Measurements from ENCODE around the gene ZBTB44.

Gene ZBTB44

GRCh38 chr11:130219148-130219547, 95.6 kb downstream of the ZBTB44 start:
- TF ChIP-seq CTCF (IDR thresholded peaks at IDR 0.05; ENCODE audit: borderline replicate concordance, insufficient read depth, low read depth, low read length): no peak
- no peak overlapping the region for H3K4me3 ChIP-seq (ENCODE audit: low read depth, low read length)

- TF ChIP-seq CTCF (IDR thresholded peaks at IDR 0.05; ENCODE audit: borderline replicate concordance, insufficient read depth, low read depth, low read length): no peak
Observed at GRCh38 chr11:130218501-130219070, 96.1 kb downstream of the ZBTB44 start.

GRCh38 chr11:130217133-130218031, 97.3 kb downstream of the ZBTB44 start:
- TF ChIP-seq CTCF (IDR thresholded peaks at IDR 0.05; ENCODE audit: borderline replicate concordance, insufficient read depth, low read depth, low read length): no peak

More at GRCh38 chr11:130218501-130219070, 96.1 kb downstream of the ZBTB44 start:
- H3K4me3 ChIP-seq (ENCODE audit: low read depth, low read length): no peak overlapping the region

GRCh38 chr11:130216591-130217132, 98.1 kb downstream of the ZBTB44 start:
- no peak overlapping the region for H3K4me3 ChIP-seq (ENCODE audit: low read depth, low read length)
- TF ChIP-seq CTCF (IDR thresholded peaks at IDR 0.05; ENCODE audit: borderline replicate concordance, insufficient read depth, low read depth, low read length): no peak

More at GRCh38 chr11:130217133-130218031, 97.3 kb downstream of the ZBTB44 start:
- no peak overlapping the region for H3K4me3 ChIP-seq (ENCODE audit: low read depth, low read length)

GRCh38 chr11:130216221-130216550, 98.5 kb downstream of the ZBTB44 start:
- no peak overlapping the region for H3K4me3 ChIP-seq (ENCODE audit: low read depth, low read length)
- TF ChIP-seq CTCF (IDR thresholded peaks at IDR 0.05; ENCODE audit: borderline replicate concordance, insufficient read depth, low read depth, low read length): no peak

DNA sequence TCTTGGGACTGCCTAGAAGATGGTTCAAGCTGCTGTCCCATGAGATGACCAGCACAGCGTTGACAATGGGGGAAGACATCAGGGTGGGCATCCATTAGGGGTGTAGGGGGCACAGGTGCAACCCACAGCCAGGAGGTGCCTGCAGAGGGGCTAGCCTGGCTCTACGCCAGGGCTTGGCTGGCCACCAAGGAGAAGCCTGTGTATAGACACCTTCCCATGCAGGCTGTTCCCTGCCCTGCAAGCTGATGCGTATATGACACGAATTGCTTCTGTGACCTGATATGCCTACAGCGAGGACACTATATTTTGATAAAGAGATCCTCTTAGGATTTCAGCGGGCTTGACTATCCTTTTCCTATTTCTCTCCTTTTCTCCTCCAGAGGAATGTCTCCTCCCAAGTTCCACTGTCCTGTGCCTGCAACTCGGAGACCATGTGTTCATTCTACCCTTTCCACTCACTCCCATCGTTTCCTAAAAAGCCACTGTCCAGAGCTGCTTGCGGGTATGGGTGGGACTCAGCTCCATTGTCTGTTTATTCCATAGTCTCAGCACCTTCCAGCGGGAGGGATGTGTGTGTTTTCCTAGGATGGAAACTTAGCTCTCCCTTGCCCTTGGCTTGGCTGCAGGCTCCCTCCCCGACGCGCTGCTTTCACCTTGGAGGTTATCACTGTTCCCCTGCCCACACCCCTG, 99.0 kb downstream of the ZBTB44 start:
- TF ChIP-seq CTCF (IDR thresholded peaks at IDR 0.05; ENCODE audit: borderline replicate concordance, insufficient read depth, low read depth, low read length): no peak
- H3K4me3 ChIP-seq (ENCODE audit: low read depth, low read length): no peak overlapping the region
